Measurements from ENCODE around the gene MRPL53. TPM values are rescaled to one million over a fixed set of nuclear protein-coding genes. Genes with fewer than 3 reads are reported as not detected.
A peak's percentile ranks its signal among the peaks of the same experiment; 100 is the strongest.
"Not testable (repeated sequence)": the region's sequence is repeated elsewhere in the genome, so short reads cannot be mapped to it uniquely, and the experiment has no call there.

The MRPL53 gene
- total RNA-seq, 5 donors from 2014 or later (not counting 1 experiment from before 2014, with no cell fraction given), result 53.9 to 77.9 (median 59.4) TPM

GRCh38 chr2:74472945-74473258 is 422 bp upstream of the MRPL53 start:
- H3K27me3 Mint-ChIP-seq, result no peaks in the 10 kb centered on the region
- no peaks in the 10 kb centered on the region for H3K9me3 Mint-ChIP-seq
- Histone ChIP-seq H3K27me3 (replicated peaks in 1 of 2; ENCODE audit: control insufficient read depth in 2 of 2, extremely low read depth in 1 of 2, insufficient read depth in 2 of 2, low read length in 1 of 2) (no peaks in the 10 kb centered on the region), H3K9me3 (no peaks in the 10 kb centered on the region), H3K4me1 (ENCODE audit: control insufficient read depth in 1 of 2, extremely low read depth in 1 of 2, insufficient read depth in 2 of 2, low read length in 2 of 2) (peaks cover 13 to 27% of the 10 kb centered on the region in 2 experiments), H3K36me3 (ENCODE audit: control insufficient read depth in 2 of 2, extremely low read depth in 1 of 2, insufficient read depth in 1 of 2, low read length in 1 of 2) (peaks cover 9 to 33% of the 10 kb centered on the region in 2 donors), H3K27ac (ENCODE audit: low read length) (peak overlapping the region; percentile 88), H3K4me3 (ENCODE audit: control insufficient read depth in 1 of 2, extremely low read depth in 1 of 2, low read length in 1 of 2) (peak overlapping the region; percentile 66 to 73)
- DNase-seq (no peak), ATAC-seq (replicated peaks in 1 of 4) (no peak)
- peak overlapping the region; percentile 90 to 96 (median 96) for H3K4me3 Mint-ChIP-seq
- peaks cover 22 to 30% (median 24%) of the 10 kb centered on the region in 3 donors for H3K4me1 Mint-ChIP-seq
- peak overlapping the region; percentile 95 to 99 for H3K27ac Mint-ChIP-seq
- CTCF ChIA-PET, result interaction anchor here (0.6 to 2.6 kb wide), 5 partner anchors 9 to 31 kb away, joined by 3 to 17 read pairs (median 3); partner anchors contain the start of genes CCDC142 (in 1 of the 2), TTC31 (in 1 of the 2) and WBP1 (in 1 of the 2)
- WGBS (ENCODE audit: insufficient coverage), result 10% methylated on average over 5 of the region's 7 CpGs
- POLR2A ChIA-PET, result interaction anchor here (0.6 to 2.0 kb wide), 4 partner anchors 9 to 58 kb away, joined by 3 to 15 read pairs (median 4); partner anchors contain the start of genes CCDC142 (in 1 of the 2) and WBP1 (in 1 of the 2)
- H3K36me3 Mint-ChIP-seq, result peaks cover 23% of the 10 kb centered on the region

- H3K27ac Mint-ChIP-seq, result peak overlapping the region; percentile 95 to 99
- H3K27me3 Mint-ChIP-seq, result no peaks in the 10 kb centered on the region
- Histone ChIP-seq H3K36me3 (ENCODE audit: control insufficient read depth in 2 of 2, extremely low read depth in 1 of 2, insufficient read depth in 1 of 2, low read length in 1 of 2) (peaks cover 9 to 22% of the 10 kb centered on the region in 2 donors), H3K27ac (ENCODE audit: low read length) (peak overlapping the region; percentile 88), H3K4me3 (ENCODE audit: control insufficient read depth in 1 of 2, extremely low read depth in 1 of 2, low read length in 1 of 2) (peak overlapping the region; percentile 66 to 73), H3K9me3 (no peaks in the 10 kb centered on the region), H3K27me3 (replicated peaks in 1 of 2; ENCODE audit: control insufficient read depth in 2 of 2, extremely low read depth in 1 of 2, insufficient read depth in 2 of 2, low read length in 1 of 2) (no peaks in the 10 kb centered on the region), H3K4me1 (ENCODE audit: control insufficient read depth in 1 of 2, extremely low read depth in 1 of 2, insufficient read depth in 2 of 2, low read length in 2 of 2) (peaks cover 13 to 27% of the 10 kb centered on the region in 2 experiments)
- peaks cover 18% of the 10 kb centered on the region for H3K36me3 Mint-ChIP-seq
- ChIA-PET POLR2A (interaction anchor here (0.5 to 1.3 kb wide), 5 partner anchors 9 to 272 kb away, joined by 3 to 14 read pairs (median 7); partner anchors contain the start of genes C2orf81 (in 1 of the 2) and WBP1 (in 1 of the 2)), CTCF (interaction anchor here (0.6 to 1.2 kb wide), 3 partner anchors 11 to 71 kb away, joined by 4 to 8 read pairs (median 8); partner anchors contain the start of genes CCDC142 (in 1 of the 2) and TTC31 (in 1 of the 2))
- H3K4me1 Mint-ChIP-seq, result peaks cover 21 to 30% (median 24%) of the 10 kb centered on the region in 3 donors
- H3K4me3 Mint-ChIP-seq, result peak overlapping the region; percentile 90 to 96 (median 96)
- WGBS (ENCODE audit: insufficient coverage), result 92% methylated on average over 2 of the region's 16 CpGs
- H3K9me3 Mint-ChIP-seq, result no peaks in the 10 kb centered on the region
- no peak for ATAC-seq (replicated peaks in 1 of 4)
- DNase-seq, result no peak
These were observed 981 bp downstream of the MRPL53 start for GRCh38 chr2:74471332-74472065.

- ChIA-PET POLR2A (interaction anchor here (0.5 to 1.3 kb wide), 3 partner anchors 8 to 271 kb away, joined by 7 to 14 read pairs (median 7); partner anchors contain the start of gene WBP1 (in 1 of the 2)), CTCF (interaction anchor here (0.6 to 1.2 kb wide), 2 partner anchors 12 to 60 kb away, joined by 4 to 8 read pairs; partner anchors contain the start of genes CCDC142 (in 1 of the 2) and TTC31 (in 1 of the 2))
- H3K4me3 ChIP-seq (ENCODE audit: control insufficient read depth in 1 of 2, extremely low read depth in 1 of 2, low read length in 1 of 2); H3K27ac ChIP-seq (ENCODE audit: low read length); H3K27me3 ChIP-seq (replicated peaks in 1 of 2; ENCODE audit: control insufficient read depth in 2 of 2, extremely low read depth in 1 of 2, insufficient read depth in 2 of 2, low read length in 1 of 2); H3K9me3 Mint-ChIP-seq; DNase-seq; ATAC-seq (replicated peaks in 1 of 4); H3K9me3 ChIP-seq; H3K27me3 Mint-ChIP-seq: not testable (repeated sequence)
- Mint-ChIP-seq H3K36me3 (peaks cover 17% of the 10 kb centered on the region), H3K4me3 (peak overlapping the region; percentile 48 to 71 (median 59)), H3K4me1 (peaks cover 24 to 34% (median 28%) of the 10 kb centered on the region in 3 donors), H3K27ac (peak overlapping the region; percentile 71 to 80)
- H3K36me3 ChIP-seq (ENCODE audit: control insufficient read depth in 2 of 2, extremely low read depth in 1 of 2, insufficient read depth in 1 of 2, low read length in 1 of 2), result peaks cover 9 to 16% of the 10 kb centered on the region in 2 donors
- 93% methylated on average over 6 of the region's 12 CpGs for WGBS (ENCODE audit: insufficient coverage)
- peaks cover 17 to 32% of the 10 kb centered on the region in 2 experiments for H3K4me1 ChIP-seq (ENCODE audit: control insufficient read depth in 1 of 2, extremely low read depth in 1 of 2, insufficient read depth in 2 of 2, low read length in 2 of 2)
These were observed 1.7 kb downstream of the MRPL53 start for GRCh38 chr2:74470742-74471141.

GRCh38 chr2:74464406-74464805 is 8.1 kb downstream of the MRPL53 start:
- no peaks in the 10 kb centered on the region for H3K9me3 ChIP-seq
- H3K27me3 Mint-ChIP-seq, result no peaks in the 10 kb centered on the region
- H3K4me3 ChIP-seq (ENCODE audit: control insufficient read depth in 1 of 2, extremely low read depth in 1 of 2, low read length in 1 of 2), result peak overlapping the region; percentile 72 to 80
- peaks cover 9 to 30% of the 10 kb centered on the region in 2 experiments for H3K4me1 ChIP-seq (ENCODE audit: control insufficient read depth in 1 of 2, extremely low read depth in 1 of 2, insufficient read depth in 2 of 2, low read length in 2 of 2)
- H3K27ac Mint-ChIP-seq, result peak overlapping the region in 1 of 2 donors; percentile 71
- POLR2A ChIA-PET, result no interaction called here
- DNase-seq (no peak), ATAC-seq (replicated peaks in 1 of 4) (no peak)
- 7% methylated on average over 11 of the region's 13 CpGs for WGBS (ENCODE audit: insufficient coverage)
- peak overlapping the region; percentile 39 for H3K27ac ChIP-seq (ENCODE audit: low read length)
- H3K36me3 ChIP-seq (ENCODE audit: control insufficient read depth in 2 of 2, extremely low read depth in 1 of 2, insufficient read depth in 1 of 2, low read length in 1 of 2), result peaks cover 6 to 20% of the 10 kb centered on the region in 2 donors
- no peaks in the 10 kb centered on the region for H3K9me3 Mint-ChIP-seq
- peaks cover 5% of the 10 kb centered on the region for H3K36me3 Mint-ChIP-seq
- CTCF ChIA-PET, result no interaction called here
- no peaks in the 10 kb centered on the region for H3K27me3 ChIP-seq (replicated peaks in 1 of 2; ENCODE audit: control insufficient read depth in 2 of 2, extremely low read depth in 1 of 2, insufficient read depth in 2 of 2, low read length in 1 of 2)
- H3K4me3 Mint-ChIP-seq, result peak overlapping the region; percentile 82 to 97 (median 94)
- peaks cover 29 to 37% (median 37%) of the 10 kb centered on the region in 3 donors for H3K4me1 Mint-ChIP-seq

- no peak overlapping the region for H3K4me3 ChIP-seq (ENCODE audit: control insufficient read depth in 1 of 2, extremely low read depth in 1 of 2, low read length in 1 of 2)
- peaks cover 40 to 52% (median 50%) of the 10 kb centered on the region in 3 donors for H3K4me1 Mint-ChIP-seq
- ATAC-seq (replicated peaks in 1 of 4) (no peak), DNase-seq (no peak)
- H3K27me3 ChIP-seq (replicated peaks in 1 of 2; ENCODE audit: control insufficient read depth in 2 of 2, extremely low read depth in 1 of 2, insufficient read depth in 2 of 2, low read length in 1 of 2), result no peaks in the 10 kb centered on the region
- H3K9me3 ChIP-seq, result no peaks in the 10 kb centered on the region
- ChIA-PET POLR2A (interaction anchor here in 1 of 2 donors (0.5 kb wide), 1 partner anchor 8 kb away, joined by 7 read pairs; no protein-coding TSS in a partner anchor), CTCF (no interaction called here)
- no peaks in the 10 kb centered on the region for H3K9me3 Mint-ChIP-seq
- 93% methylated on average over 3 of the region's 4 CpGs for WGBS (ENCODE audit: insufficient coverage)
- no peaks in the 10 kb centered on the region for H3K27me3 Mint-ChIP-seq
- peaks cover 17 to 39% of the 10 kb centered on the region in 2 experiments for H3K4me1 ChIP-seq (ENCODE audit: control insufficient read depth in 1 of 2, extremely low read depth in 1 of 2, insufficient read depth in 2 of 2, low read length in 2 of 2)
- H3K27ac ChIP-seq (ENCODE audit: low read length), result no peak overlapping the region
- H3K4me3 Mint-ChIP-seq, result peak overlapping the region in 2 of 3 donors; percentile 55 to 65
- peaks cover 6 to 20% of the 10 kb centered on the region in 2 donors for H3K36me3 ChIP-seq (ENCODE audit: control insufficient read depth in 2 of 2, extremely low read depth in 1 of 2, insufficient read depth in 1 of 2, low read length in 1 of 2)
- H3K27ac Mint-ChIP-seq, result no peak overlapping the region
- peaks cover 5% of the 10 kb centered on the region for H3K36me3 Mint-ChIP-seq
These were observed 9.7 kb downstream of the MRPL53 start for GRCh38 chr2:74462786-74463105.

GRCh38 chr2:74462054-74462785 is 10.3 kb downstream of the MRPL53 start:
- 100% methylated on average over 6 of the region's 20 CpGs for WGBS (ENCODE audit: insufficient coverage)
- H3K36me3 ChIP-seq (ENCODE audit: control insufficient read depth in 2 of 2, extremely low read depth in 1 of 2, insufficient read depth in 1 of 2, low read length in 1 of 2), result peaks cover 6 to 20% of the 10 kb centered on the region in 2 donors
- no peak overlapping the region for H3K4me3 Mint-ChIP-seq
- no peaks in the 10 kb centered on the region for H3K27me3 Mint-ChIP-seq
- H3K4me3 ChIP-seq (ENCODE audit: control insufficient read depth in 1 of 2, extremely low read depth in 1 of 2, low read length in 1 of 2), result no peak overlapping the region
- POLR2A ChIA-PET, result no interaction called here
- CTCF ChIA-PET, result no interaction called here
- no peaks in the 10 kb centered on the region for H3K27me3 ChIP-seq (replicated peaks in 1 of 2; ENCODE audit: control insufficient read depth in 2 of 2, extremely low read depth in 1 of 2, insufficient read depth in 2 of 2, low read length in 1 of 2)
- H3K9me3 Mint-ChIP-seq, result no peaks in the 10 kb centered on the region
- DNase-seq, result no peak
- no peak for ATAC-seq (replicated peaks in 1 of 4)
- no peak overlapping the region for H3K27ac Mint-ChIP-seq
- no peaks in the 10 kb centered on the region for H3K9me3 ChIP-seq
- no peak overlapping the region for H3K27ac ChIP-seq (ENCODE audit: low read length)
- peaks cover 43 to 57% (median 54%) of the 10 kb centered on the region in 3 donors for H3K4me1 Mint-ChIP-seq
- H3K4me1 ChIP-seq (ENCODE audit: control insufficient read depth in 1 of 2, extremely low read depth in 1 of 2, insufficient read depth in 2 of 2, low read length in 2 of 2), result peaks cover 17 to 40% of the 10 kb centered on the region in 2 experiments
- peaks cover 5% of the 10 kb centered on the region for H3K36me3 Mint-ChIP-seq

All from T-cell (primary cell).